NCI-H1092 treated with DMSO at 0.1 percent for 48 hours (cell line): ENCODE data around the gene UBE2B.

Experiments
- DNase-seq: peaks from one replicate; lab custom pipeline; 2025; lab: John Stamatoyannopoulos, UW

Gene UBE2B

GRCh38 chr5:134437847-134438581, 66.6 kb downstream of the UBE2B start:
- DNase-seq, result no peak

GRCh38 chr5:134438721-134439123, 67.4 kb downstream of the UBE2B start:
- DNase-seq, result no peak

DNA sequence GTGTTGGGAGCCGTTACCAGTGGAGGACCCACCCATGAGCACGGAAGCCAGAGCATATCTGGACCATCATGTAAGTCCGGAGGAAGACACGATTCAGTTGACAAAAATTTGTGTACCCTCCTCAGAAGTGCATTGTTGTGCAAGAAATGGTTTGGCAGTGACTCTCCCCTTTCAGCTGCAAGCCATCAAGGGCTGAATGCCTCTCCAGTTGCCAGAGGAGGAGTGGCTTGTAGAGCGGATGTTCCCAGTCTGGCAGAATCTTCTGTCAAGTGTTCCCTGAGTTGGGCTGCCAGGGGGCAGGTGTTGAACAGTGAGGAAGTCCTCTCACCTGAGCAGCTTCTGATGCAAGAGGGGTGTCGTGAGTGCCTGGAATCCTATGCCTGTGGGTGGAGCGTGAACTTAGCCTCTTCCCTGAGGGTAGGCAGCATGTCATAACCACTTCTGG, 67.9 kb downstream of the UBE2B start:
- DNase-seq, result peak; percentile 27

DNA sequence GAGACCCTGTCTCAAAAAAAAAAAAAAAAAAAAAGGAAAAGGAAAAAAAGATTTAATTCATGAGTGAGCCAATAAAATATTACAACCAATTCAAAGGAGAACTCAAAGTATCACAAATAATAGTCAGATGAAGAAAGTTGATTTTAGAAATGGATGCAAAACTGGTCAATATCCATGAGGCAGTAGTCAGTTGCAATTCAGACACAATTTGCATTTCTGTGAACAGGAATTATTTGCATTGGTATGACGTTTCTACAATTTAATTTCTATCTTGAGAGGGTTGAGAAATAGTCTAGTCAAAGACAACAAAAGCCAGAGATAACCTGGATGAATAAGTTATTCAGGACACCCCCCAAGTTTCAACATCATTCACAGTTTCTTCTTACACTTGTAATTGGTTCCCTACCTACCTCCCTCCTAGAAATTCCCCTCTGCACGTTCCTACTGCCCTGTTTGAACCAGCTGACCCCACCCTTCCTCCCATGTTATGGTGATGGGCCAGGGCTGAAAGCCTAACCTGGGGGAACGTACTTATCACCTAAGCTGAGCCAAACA, 68.9 kb downstream of the UBE2B start:
- DNase-seq, result no peak
